Activated naive CD8-positive, alpha-beta T cell (primary cell): ENCODE measurements around the gene ZNF615.
"Not testable (repeated sequence)": the region's sequence is repeated elsewhere in the genome, so short reads cannot be mapped to it uniquely, and the experiment has no call there.

Source experiments
- H3K27ac Mint-ChIP-seq: one replicate; pipeline ENCODE4 v1.8.0; 2021; ENCODE audit warnings: mixed read lengths
- H3K27me3 Mint-ChIP-seq: one replicate; pipeline ENCODE4 v1.8.0; 2021; ENCODE audit warnings: mixed read lengths
- H3K36me3 Mint-ChIP-seq: one replicate; pipeline ENCODE4 v1.8.0; 2021; ENCODE audit warnings: mixed read lengths
- H3K4me1 Mint-ChIP-seq: one replicate; pipeline ENCODE4 v1.8.0; 2021; ENCODE audit warnings: low read depth, mixed read lengths
- H3K4me3 Mint-ChIP-seq: one replicate; pipeline ENCODE4 v1.8.0; 2021; ENCODE audit warnings: mild to moderate bottlenecking, mixed read lengths
- H3K9me3 Mint-ChIP-seq: one replicate; pipeline ENCODE4 v1.8.0; 2021; ENCODE audit warnings: low read depth, mixed read lengths

Gene ZNF615

GRCh38 chr19:52007806-52008557 is at the start of gene ZNF615:
ZNF615 (minus strand) TSS chr19:52008211; CDS start chr19:52003711, 4,500 bp downstream.
- peaks cover 17% of the 10 kb centered on the region for H3K4me1 Mint-ChIP-seq
- peak within 1 kb of the TSS; percentile 97 for H3K27ac Mint-ChIP-seq
- H3K36me3 Mint-ChIP-seq = peaks cover 37% of the 10 kb centered on the region
- peak within 1 kb of the TSS; percentile 96 for H3K4me3 Mint-ChIP-seq
- peaks cover 11% of the 10 kb centered on the region for H3K9me3 Mint-ChIP-seq
- no peaks in the 10 kb centered on the region for H3K27me3 Mint-ChIP-seq

- peaks cover 46% of the 10 kb centered on the region for H3K36me3 Mint-ChIP-seq
- H3K4me3 Mint-ChIP-seq, H3K27me3 Mint-ChIP-seq, H3K27ac Mint-ChIP-seq, H3K4me1 Mint-ChIP-seq: not testable (repeated sequence)
- peaks cover 11% of the 10 kb centered on the region for H3K9me3 Mint-ChIP-seq
These were observed 48.5 kb upstream of the ZNF615 start for GRCh38 chr19:52056480-52056879.

GRCh38 chr19:52051736-52052135 is 43.7 kb upstream of the ZNF615 start:
- not testable (repeated sequence) for H3K27ac Mint-ChIP-seq, H3K27me3 Mint-ChIP-seq, H3K4me3 Mint-ChIP-seq
- Mint-ChIP-seq H3K9me3 (peaks cover 14% of the 10 kb centered on the region), H3K36me3 (peaks cover 37% of the 10 kb centered on the region), H3K4me1 (peaks cover 25% of the 10 kb centered on the region)

- peak within 1 kb of the TSS; percentile 98 for H3K4me3 Mint-ChIP-seq
- H3K36me3 Mint-ChIP-seq = peaks cover 44% of the 10 kb centered on the region
- H3K27me3 Mint-ChIP-seq = no peaks in the 10 kb centered on the region
- H3K9me3 Mint-ChIP-seq = peaks cover 12% of the 10 kb centered on the region
- H3K4me1 Mint-ChIP-seq = peaks cover 25% of the 10 kb centered on the region
- H3K27ac Mint-ChIP-seq = peak within 1 kb of the TSS; percentile 99
These were observed 40.8 kb upstream of the ZNF615 start, which contains the start of gene ZNF432 for GRCh38 chr19:52048555-52049501. ZNF432 (minus strand) TSS chr19:52048838; CDS start chr19:52046868, 1,970 bp downstream.

- Mint-ChIP-seq H3K36me3 (peaks cover 77% of the 10 kb centered on the region), H3K4me1 (no peaks in the 10 kb centered on the region), H3K27me3 (no peaks in the 10 kb centered on the region), H3K9me3 (peaks cover 26% of the 10 kb centered on the region), H3K27ac (no peak overlapping the region), H3K4me3 (no peak overlapping the region)
These were observed 31.2 kb upstream of the ZNF615 start for GRCh38 chr19:52039169-52039568.

- no peak overlapping the region for H3K4me3 Mint-ChIP-seq
These were observed 26.2 kb upstream of the ZNF615 start for GRCh38 chr19:52034051-52034728.

GRCh38 chr19:52028780-52029123 is 20.7 kb upstream of the ZNF615 start:
- Mint-ChIP-seq H3K27me3 (no peaks in the 10 kb centered on the region), H3K36me3 (peaks cover 54% of the 10 kb centered on the region), H3K4me3 (peak overlapping the region; percentile 97), H3K4me1 (peaks cover 30% of the 10 kb centered on the region), H3K27ac (peak overlapping the region; percentile 98), H3K9me3 (peaks cover 23% of the 10 kb centered on the region)

More at GRCh38 chr19:52034051-52034728, 26.2 kb upstream of the ZNF615 start:
- H3K27ac Mint-ChIP-seq = no peak overlapping the region
- H3K36me3 Mint-ChIP-seq = peaks cover 61% of the 10 kb centered on the region
- peaks cover 27% of the 10 kb centered on the region for H3K9me3 Mint-ChIP-seq
- no peaks in the 10 kb centered on the region for H3K27me3 Mint-ChIP-seq
- H3K4me1 Mint-ChIP-seq = no peaks in the 10 kb centered on the region

- Mint-ChIP-seq H3K4me3 (peak within 1 kb of the TSS; percentile 97), H3K27me3 (no peaks in the 10 kb centered on the region), H3K9me3 (peaks cover 23% of the 10 kb centered on the region), H3K27ac (peak within 1 kb of the TSS; percentile 98), H3K36me3 (peaks cover 57% of the 10 kb centered on the region), H3K4me1 (peaks cover 30% of the 10 kb centered on the region)
These were observed 20.2 kb upstream of the ZNF615 start, which contains the start of gene ZNF614 for GRCh38 chr19:52028027-52028779. ZNF614 (minus strand) TSS chr19:52028379; CDS start chr19:52025745, 2,634 bp downstream.

GRCh38 chr19:52026255-52026990 is 18.4 kb upstream of the ZNF615 start:
- peaks cover 28% of the 10 kb centered on the region for H3K9me3 Mint-ChIP-seq
- H3K36me3 Mint-ChIP-seq = peaks cover 62% of the 10 kb centered on the region
- H3K4me1 Mint-ChIP-seq = peaks cover 30% of the 10 kb centered on the region
- H3K4me3 Mint-ChIP-seq = peak overlapping the region; percentile 97
- H3K27me3 Mint-ChIP-seq, H3K27ac Mint-ChIP-seq: not testable (repeated sequence)

GRCh38 chr19:52024478-52024877 is 16.5 kb upstream of the ZNF615 start:
- H3K27ac Mint-ChIP-seq = not testable (repeated sequence)
- H3K9me3 Mint-ChIP-seq = peaks cover 39% of the 10 kb centered on the region

GRCh38 chr19:52022193-52022592 is 14.2 kb upstream of the ZNF615 start:
- Mint-ChIP-seq H3K27me3 (no peaks in the 10 kb centered on the region), H3K36me3 (peaks cover 84% of the 10 kb centered on the region), H3K9me3 (peaks cover 49% of the 10 kb centered on the region), H3K4me1 (peaks cover 17% of the 10 kb centered on the region), H3K27ac (no peak overlapping the region), H3K4me3 (no peak overlapping the region)

More at GRCh38 chr19:52024478-52024877, 16.5 kb upstream of the ZNF615 start:
- Mint-ChIP-seq H3K36me3 (peaks cover 74% of the 10 kb centered on the region), H3K4me1 (peaks cover 33% of the 10 kb centered on the region)
- not testable (repeated sequence) for H3K4me3 Mint-ChIP-seq, H3K27me3 Mint-ChIP-seq

- peaks cover 85% of the 10 kb centered on the region for H3K36me3 Mint-ChIP-seq
- H3K9me3 Mint-ChIP-seq = peaks cover 50% of the 10 kb centered on the region
These were observed 12.5 kb upstream of the ZNF615 start for GRCh38 chr19:52020506-52020905.

GRCh38 chr19:52010674-52011073 is 2.7 kb upstream of the ZNF615 start:
- Mint-ChIP-seq H3K9me3 (peaks cover 17% of the 10 kb centered on the region), H3K27me3 (no peaks in the 10 kb centered on the region), H3K27ac (no peak overlapping the region), H3K4me1 (peaks cover 17% of the 10 kb centered on the region), H3K36me3 (peaks cover 36% of the 10 kb centered on the region), H3K4me3 (no peak overlapping the region)

More at GRCh38 chr19:52020506-52020905, 12.5 kb upstream of the ZNF615 start:
- no peak overlapping the region for H3K4me3 Mint-ChIP-seq
- no peak overlapping the region for H3K27ac Mint-ChIP-seq
- peaks cover 3% of the 10 kb centered on the region for H3K4me1 Mint-ChIP-seq
- no peaks in the 10 kb centered on the region for H3K27me3 Mint-ChIP-seq
